Central memory CD8-positive, alpha-beta T cell (primary cell): ENCODE data around the gene PRM1.

Experiments
- ATAC-seq: fragments of 150-1000 bp; cut with Tn5 transposase; replicated peaks from 2 replicates; pipeline ENCODE4 v1.10.0; 2022; ENCODE audit warnings: mild to moderate bottlenecking, moderate FRiP score, moderate number of reproducible peaks; ENCODE audit not compliant: poor library complexity, severe bottlenecking; ENCODE audit errors: extremely low read depth
- DNase-seq, 2 donors: peaks; one replicate each; pipeline ENCODE4 v3.0.0; 2021; ENCODE audit warnings: low spot score in 2 of 2
- H3K27ac Mint-ChIP-seq: one replicate; pipeline ENCODE4 v1.8.0; 2022; ENCODE audit warnings: low read depth, mild to moderate bottlenecking, moderate library complexity, mixed read lengths
- H3K27me3 Mint-ChIP-seq: one replicate; pipeline ENCODE4 v1.8.0; 2022; ENCODE audit warnings: mixed read lengths
- H3K36me3 Mint-ChIP-seq: one replicate; pipeline ENCODE4 v1.8.0; 2022; ENCODE audit warnings: mild to moderate bottlenecking, moderate library complexity, mixed read lengths; ENCODE audit not compliant: insufficient read depth
- H3K4me1 Mint-ChIP-seq: one replicate; pipeline ENCODE4 v1.8.0; 2022; ENCODE audit warnings: mixed read lengths
- H3K4me3 Mint-ChIP-seq: one replicate; pipeline ENCODE4 v1.8.0; 2022; ENCODE audit warnings: mild to moderate bottlenecking, moderate library complexity, mixed read lengths
- H3K9me3 Mint-ChIP-seq: one replicate; pipeline ENCODE4 v1.8.0; 2022; ENCODE audit warnings: mixed read lengths

The PRM1 gene

GRCh38 chr16:11248133-11248532 lies 33.0 kb downstream of the PRM1 start:
- no peak overlapping the region for H3K4me3 Mint-ChIP-seq
- DNase-seq (no peak), ATAC-seq (no peak)
- H3K27ac Mint-ChIP-seq = no peak overlapping the region
- H3K36me3 Mint-ChIP-seq = peaks cover 18% of the 10 kb centered on the region
- no peaks in the 10 kb centered on the region for H3K27me3 Mint-ChIP-seq
- no peaks in the 10 kb centered on the region for H3K9me3 Mint-ChIP-seq
- H3K4me1 Mint-ChIP-seq = peaks cover 32% of the 10 kb centered on the region

DNA sequence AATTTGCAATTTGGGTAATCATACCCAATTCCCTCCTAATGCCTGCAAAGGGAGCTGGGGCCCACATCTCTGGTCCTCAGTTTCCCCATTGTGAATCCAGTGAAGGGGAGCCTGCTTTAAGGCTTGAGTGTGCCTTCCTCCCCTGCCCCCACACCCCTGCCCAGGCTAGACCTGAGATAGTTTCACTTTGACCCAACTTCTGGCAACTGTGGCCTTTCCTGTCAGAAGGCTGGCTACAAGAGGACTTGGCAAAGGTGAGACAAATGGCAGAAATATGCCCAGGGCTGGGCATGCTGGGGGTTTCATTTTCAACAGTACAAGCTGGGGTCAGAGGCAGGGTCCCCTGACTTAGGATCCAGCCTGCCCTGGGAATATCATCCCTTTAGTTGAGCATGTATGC lies 35.1 kb downstream of the PRM1 start:
- DNase-seq (no peak), ATAC-seq (no peak)
- no peak overlapping the region for H3K27ac Mint-ChIP-seq
- H3K4me3 Mint-ChIP-seq = no peak overlapping the region
- no peaks in the 10 kb centered on the region for H3K9me3 Mint-ChIP-seq
- peaks cover 15% of the 10 kb centered on the region for H3K4me1 Mint-ChIP-seq
- H3K36me3 Mint-ChIP-seq = peaks cover 7% of the 10 kb centered on the region
- no peaks in the 10 kb centered on the region for H3K27me3 Mint-ChIP-seq

DNA sequence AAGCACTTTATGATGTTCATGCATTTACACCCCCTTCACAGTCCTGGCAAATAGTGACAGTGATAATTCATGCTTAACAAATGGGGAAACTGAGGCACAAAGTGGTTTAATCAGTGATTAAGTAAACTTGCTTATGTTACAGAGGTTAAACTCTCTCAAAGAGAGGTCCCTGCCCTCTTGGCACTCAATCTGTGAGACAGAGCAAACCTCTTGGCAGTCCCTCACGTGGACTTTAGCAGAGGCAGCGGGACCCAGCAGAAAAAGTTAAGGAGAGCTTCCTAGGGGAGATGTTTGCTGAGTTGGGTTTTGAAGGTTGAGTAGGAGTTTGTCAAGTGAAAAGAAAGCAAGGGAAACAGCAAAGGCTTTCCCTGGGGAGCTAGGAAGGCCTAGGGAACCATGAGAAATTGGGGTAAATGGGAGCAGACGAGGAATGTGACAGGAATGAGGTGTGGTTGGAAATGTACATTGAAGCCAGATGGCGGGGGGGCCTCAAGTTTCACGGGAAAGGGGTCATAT lies 35.9 kb downstream of the PRM1 start:
- Mint-ChIP-seq H3K27ac (no peak overlapping the region), H3K27me3 (no peaks in the 10 kb centered on the region), H3K4me1 (peaks cover 10% of the 10 kb centered on the region), H3K9me3 (no peaks in the 10 kb centered on the region), H3K4me3 (no peak overlapping the region), H3K36me3 (peaks cover 7% of the 10 kb centered on the region)
- DNase-seq = no peak
- no peak for ATAC-seq

DNA sequence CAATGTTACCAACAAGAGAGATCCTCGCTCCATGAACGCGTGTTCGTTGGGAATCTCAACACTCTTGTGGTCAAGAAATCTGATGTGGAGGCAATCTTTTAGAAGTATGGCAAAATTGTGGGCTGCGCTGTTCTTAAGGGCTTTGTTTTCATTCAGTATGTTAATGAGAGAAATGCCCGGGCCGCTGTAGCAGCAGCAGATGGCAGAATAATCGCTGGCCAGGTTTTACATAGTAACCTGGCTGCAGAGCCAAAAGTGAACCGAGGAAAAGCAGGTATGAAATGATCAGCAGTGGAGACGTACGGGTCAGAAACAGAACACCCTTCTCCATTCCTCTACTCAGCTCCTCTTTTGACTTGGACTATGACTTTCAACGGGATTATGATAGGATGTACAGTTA lies 38.5 kb downstream of the PRM1 start:
- peaks cover 9% of the 10 kb centered on the region for H3K4me1 Mint-ChIP-seq
- no peak overlapping the region for H3K27ac Mint-ChIP-seq
- DNase-seq = no peak
- no peak overlapping the region for H3K4me3 Mint-ChIP-seq
- H3K36me3 Mint-ChIP-seq = peaks cover 4% of the 10 kb centered on the region
- no peaks in the 10 kb centered on the region for H3K27me3 Mint-ChIP-seq
- no peaks in the 10 kb centered on the region for H3K9me3 Mint-ChIP-seq
- ATAC-seq = no peak

- peaks cover 9% of the 10 kb centered on the region for H3K4me1 Mint-ChIP-seq
Observed at GRCh38 chr16:11241480-11242204, 39.5 kb downstream of the PRM1 start.

GRCh38 chr16:11240636-11241473 lies 40.3 kb downstream of the PRM1 start:
- DNase-seq (no peak), ATAC-seq (no peak)
- peaks cover 9% of the 10 kb centered on the region for H3K4me1 Mint-ChIP-seq
- H3K27me3 Mint-ChIP-seq = no peaks in the 10 kb centered on the region
- H3K9me3 Mint-ChIP-seq = no peaks in the 10 kb centered on the region
- peaks cover 2% of the 10 kb centered on the region for H3K36me3 Mint-ChIP-seq
- H3K4me3 Mint-ChIP-seq = no peak overlapping the region
- H3K27ac Mint-ChIP-seq = no peak overlapping the region

More at GRCh38 chr16:11241480-11242204, 39.5 kb downstream of the PRM1 start:
- Mint-ChIP-seq H3K9me3 (no peaks in the 10 kb centered on the region), H3K36me3 (peaks cover 2% of the 10 kb centered on the region), H3K27ac (no peak overlapping the region), H3K27me3 (no peaks in the 10 kb centered on the region), H3K4me3 (no peak overlapping the region)
- DNase-seq (no peak), ATAC-seq (no peak)

DNA sequence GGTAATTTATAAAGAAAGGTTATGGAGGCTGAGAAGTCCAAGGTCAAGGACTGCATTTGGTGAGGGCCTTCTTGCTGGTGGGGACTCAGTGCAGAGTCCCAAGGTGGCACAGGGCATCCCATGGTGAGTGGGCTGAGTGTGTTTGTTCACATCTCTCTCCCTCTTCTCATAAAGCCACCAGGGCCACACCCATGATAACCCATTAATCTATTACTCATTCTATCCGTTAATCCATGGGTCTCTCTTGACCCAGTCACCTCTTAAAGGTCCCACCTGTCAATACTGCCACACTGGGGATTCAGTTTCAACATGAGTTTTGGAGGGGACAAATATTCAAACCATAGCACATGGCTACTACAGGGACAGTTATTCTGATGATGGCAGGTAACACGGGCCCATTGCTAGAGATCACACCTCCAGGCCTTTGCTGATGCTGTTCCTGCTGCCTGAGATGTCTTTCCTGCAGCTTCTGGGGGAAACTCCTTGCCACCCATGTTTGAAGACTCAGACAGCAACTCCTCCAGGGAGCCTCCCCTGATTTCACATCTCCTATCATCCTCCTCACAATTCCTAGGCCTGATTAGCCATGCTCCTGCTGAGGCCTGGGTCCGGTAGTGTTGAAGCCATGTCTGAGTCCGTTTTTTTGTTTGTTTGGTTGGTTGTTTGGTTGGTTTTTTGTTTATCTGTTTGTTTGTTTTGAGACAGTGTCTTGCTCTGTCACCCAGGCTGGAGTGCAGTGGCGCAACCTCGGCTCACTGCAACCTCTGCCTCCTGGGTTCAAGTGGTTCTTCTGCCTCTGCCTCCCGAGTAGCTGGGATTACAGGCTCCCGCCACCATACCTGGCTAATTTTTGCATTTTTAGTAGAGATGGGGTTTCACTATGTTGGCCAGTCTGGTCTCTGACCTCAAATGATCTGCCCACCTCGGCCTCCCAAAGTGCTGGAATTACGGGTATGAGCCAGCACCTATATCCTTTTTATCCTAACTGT lies 41.2 kb downstream of the PRM1 start:
- ATAC-seq = no peak
- no peak overlapping the region for H3K4me3 Mint-ChIP-seq

DNA sequence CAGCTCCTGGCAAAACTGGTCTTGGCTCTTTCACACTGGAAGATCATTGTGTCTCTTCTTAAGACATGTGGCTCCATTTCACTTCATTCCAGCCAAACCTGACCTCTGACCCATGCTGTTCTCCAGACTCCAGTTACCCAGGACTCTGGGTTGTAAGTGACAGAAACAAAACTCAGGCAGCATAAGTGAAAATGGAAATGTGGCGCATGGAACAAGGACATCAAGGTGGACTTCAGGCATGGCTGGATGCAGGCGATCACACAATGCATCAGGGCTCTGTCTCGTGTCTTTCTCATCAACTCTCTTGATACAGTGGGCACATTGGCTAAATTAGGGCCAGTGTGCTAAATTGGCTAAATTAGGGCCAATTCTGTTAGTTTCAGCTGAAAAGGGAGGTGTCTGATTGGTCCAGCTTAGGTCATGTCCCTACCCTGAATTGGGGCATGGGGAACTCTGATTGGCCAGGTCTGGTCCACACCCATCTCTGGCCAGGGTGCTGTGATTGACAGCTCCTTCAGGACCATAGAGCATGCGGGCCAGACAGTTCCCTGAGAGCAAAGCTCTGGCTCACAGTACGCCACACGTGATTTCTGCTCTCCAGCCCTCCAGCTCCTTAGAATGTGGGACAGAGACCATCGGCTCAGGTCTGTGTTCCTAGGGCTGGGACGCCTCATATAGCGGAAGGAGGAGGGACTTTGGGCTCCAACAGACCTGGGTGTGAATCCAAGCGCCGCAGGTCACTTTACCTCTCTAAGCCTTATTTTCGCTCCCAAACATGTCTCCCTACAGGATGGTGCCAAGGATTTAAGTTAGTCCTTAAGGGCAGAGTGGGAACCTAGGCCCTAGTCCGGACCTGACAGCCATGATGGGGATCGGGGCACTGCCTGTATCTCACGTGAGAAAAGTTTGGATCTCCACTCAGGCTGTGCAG lies 42.6 kb downstream of the PRM1 start:
- H3K4me3 Mint-ChIP-seq = no peak overlapping the region
- H3K27me3 Mint-ChIP-seq = no peaks in the 10 kb centered on the region
- H3K4me1 Mint-ChIP-seq = peaks cover 19% of the 10 kb centered on the region
- ATAC-seq (no peak), DNase-seq (no peak)
- no peak overlapping the region for H3K27ac Mint-ChIP-seq
- H3K36me3 Mint-ChIP-seq = peaks cover 2% of the 10 kb centered on the region
- H3K9me3 Mint-ChIP-seq = no peaks in the 10 kb centered on the region

More for the DNA sequence above, 41.2 kb downstream of the PRM1 start:
- DNase-seq = no peak
- Mint-ChIP-seq H3K27ac (no peak overlapping the region), H3K4me1 (peaks cover 7% of the 10 kb centered on the region), H3K36me3 (peaks cover 2% of the 10 kb centered on the region), H3K9me3 (no peaks in the 10 kb centered on the region), H3K27me3 (no peaks in the 10 kb centered on the region)

DNA sequence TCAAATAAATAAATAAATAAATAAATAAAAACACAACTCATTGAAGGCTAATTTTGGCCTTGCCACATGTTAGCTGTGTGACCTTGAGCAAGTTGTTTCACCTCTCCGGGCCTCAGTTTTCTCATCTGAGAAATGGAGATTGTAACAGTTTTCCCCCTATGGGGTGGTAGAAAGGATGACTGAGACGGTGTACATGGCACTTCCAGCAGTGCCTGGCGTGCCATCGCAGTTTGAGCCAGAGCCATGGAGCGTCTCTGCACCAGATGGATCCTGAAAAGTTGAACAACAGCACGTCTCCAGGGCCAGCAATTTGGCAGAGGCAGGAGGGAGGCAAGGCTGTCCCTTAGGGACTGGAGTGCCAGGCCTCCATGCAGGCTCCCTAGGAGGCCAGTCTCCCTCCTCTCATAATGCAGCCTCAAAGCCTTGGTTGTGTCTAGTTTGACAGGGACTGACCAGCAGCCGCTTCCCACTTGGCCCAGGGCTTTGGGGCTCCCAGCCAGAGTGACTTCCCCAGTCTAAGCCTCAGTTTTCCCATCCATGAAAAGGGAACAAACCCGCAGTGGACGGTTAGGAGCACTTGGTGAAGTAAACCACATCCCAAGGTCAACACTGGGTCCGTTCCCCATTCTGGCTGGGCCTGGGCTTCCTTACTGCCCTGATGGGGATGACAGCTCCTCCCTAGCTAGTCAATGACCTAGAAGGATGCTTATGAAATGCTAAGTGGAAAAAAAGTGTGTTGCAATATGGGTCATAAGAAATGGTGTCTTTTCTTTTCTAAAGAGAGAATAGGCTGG lies 44.5 kb downstream of the PRM1 start:
- Mint-ChIP-seq H3K27ac (no peak overlapping the region), H3K36me3 (peaks cover 5% of the 10 kb centered on the region), H3K9me3 (no peaks in the 10 kb centered on the region), H3K4me1 (peaks cover 37% of the 10 kb centered on the region), H3K4me3 (no peak overlapping the region), H3K27me3 (no peaks in the 10 kb centered on the region)
- DNase-seq (no peak), ATAC-seq (no peak)

DNA sequence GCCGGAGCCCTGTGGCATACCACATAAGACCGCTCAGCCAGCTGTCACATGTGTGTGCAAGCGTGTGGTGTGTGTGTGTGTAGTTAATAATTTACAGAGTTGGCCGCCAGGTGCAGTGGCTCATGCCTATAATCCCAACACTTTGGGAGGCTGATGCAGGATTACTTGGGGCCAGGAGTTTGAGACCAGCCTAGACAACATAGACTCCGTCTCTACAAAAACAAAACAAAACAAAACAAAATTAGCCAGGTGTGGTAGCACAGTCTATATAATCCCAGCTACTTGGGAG lies 45.5 kb downstream of the PRM1 start:
- Mint-ChIP-seq H3K27me3 (no peaks in the 10 kb centered on the region), H3K9me3 (no peaks in the 10 kb centered on the region), H3K4me3 (no peak overlapping the region), H3K4me1 (peaks cover 43% of the 10 kb centered on the region), H3K36me3 (peaks cover 5% of the 10 kb centered on the region), H3K27ac (no peak overlapping the region)
- DNase-seq (no peak), ATAC-seq (no peak)
